ENCODE measurements around the gene RAPGEF2.

DNA sequence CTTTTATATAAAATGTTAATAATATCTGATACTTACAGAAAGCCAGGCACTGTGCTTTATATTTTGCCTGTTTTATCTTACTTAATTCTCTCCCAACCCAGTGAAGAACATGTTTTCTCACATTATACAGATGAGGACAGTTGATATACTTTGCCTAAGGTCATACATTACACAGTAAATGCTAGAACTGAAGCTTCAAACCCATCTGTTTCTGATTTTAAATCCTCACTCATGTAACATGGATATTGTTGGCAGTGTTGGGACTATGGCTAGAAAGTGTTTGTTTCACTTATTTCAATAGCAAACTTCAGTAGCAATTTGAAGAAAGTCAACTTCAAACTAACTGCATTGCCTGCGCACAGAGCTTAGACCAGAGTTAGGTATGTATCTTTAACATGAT is 57.4 kb downstream of the RAPGEF2 start:
- TF ChIP-seq, protein P1, sequence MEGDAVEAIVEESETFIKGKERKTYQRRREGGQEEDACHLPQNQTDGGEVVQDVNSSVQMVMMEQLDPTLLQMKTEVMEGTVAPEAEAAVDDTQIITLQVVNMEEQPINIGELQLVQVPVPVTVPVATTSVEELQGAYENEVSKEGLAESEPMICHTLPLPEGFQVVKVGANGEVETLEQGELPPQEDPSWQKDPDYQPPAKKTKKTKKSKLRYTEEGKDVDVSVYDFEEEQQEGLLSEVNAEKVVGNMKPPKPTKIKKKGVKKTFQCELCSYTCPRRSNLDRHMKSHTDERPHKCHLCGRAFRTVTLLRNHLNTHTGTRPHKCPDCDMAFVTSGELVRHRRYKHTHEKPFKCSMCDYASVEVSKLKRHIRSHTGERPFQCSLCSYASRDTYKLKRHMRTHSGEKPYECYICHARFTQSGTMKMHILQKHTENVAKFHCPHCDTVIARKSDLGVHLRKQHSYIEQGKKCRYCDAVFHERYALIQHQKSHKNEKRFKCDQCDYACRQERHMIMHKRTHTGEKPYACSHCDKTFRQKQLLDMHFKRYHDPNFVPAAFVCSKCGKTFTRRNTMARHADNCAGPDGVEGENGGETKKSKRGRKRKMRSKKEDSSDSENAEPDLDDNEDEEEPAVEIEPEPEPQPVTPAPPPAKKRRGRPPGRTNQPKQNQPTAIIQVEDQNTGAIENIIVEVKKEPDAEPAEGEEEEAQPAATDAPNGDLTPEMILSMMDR (conservative IDR thresholded peaks at IDR 0.05; ENCODE audit: low read depth in 2 of 2), result no peak
- TF ChIP-seq EZH2 (IDR thresholded peaks at IDR 0.05; ENCODE audit: low read depth, unreplicated experiment) (no peak), POLR2AphosphoS5 (IDR thresholded peaks at IDR 0.05; ENCODE audit: low read depth) (no peak), REST (IDR thresholded peaks at IDR 0.05; ENCODE audit: unreplicated experiment) (no peak), JUNB (IDR thresholded peaks at IDR 0.05; ENCODE audit: unreplicated experiment) (no peak), EZH2phosphoT487 (IDR thresholded peaks at IDR 0.05; ENCODE audit: unreplicated experiment) (no peak)
- TF ChIP-seq, protein P2, sequence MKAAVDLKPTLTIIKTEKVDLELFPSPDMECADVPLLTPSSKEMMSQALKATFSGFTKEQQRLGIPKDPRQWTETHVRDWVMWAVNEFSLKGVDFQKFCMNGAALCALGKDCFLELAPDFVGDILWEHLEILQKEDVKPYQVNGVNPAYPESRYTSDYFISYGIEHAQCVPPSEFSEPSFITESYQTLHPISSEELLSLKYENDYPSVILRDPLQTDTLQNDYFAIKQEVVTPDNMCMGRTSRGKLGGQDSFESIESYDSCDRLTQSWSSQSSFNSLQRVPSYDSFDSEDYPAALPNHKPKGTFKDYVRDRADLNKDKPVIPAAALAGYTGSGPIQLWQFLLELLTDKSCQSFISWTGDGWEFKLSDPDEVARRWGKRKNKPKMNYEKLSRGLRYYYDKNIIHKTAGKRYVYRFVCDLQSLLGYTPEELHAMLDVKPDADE (IDR thresholded peaks at IDR 0.05), result no peak
